HepG2 (cell line): ENCODE measurements around the gene NGFR. TPM values are rescaled to one million over a fixed set of nuclear protein-coding genes. Genes with fewer than 3 reads are reported as not detected.

Experiments
- AHR ChIP-seq: IDR thresholded peaks from 2 replicates; pipeline ENCODE4 v1.6.1; 2018; ENCODE audit warnings: missing genetic modification reagents, missing compliant biosample characterization
- KLF9 ChIP-seq: IDR thresholded peaks from 2 replicates; pipeline ENCODE4 v1.6.1; 2016; ENCODE audit warnings: low read depth
- MEF2D ChIP-seq: sonication (generic); formaldehyde crosslinking; IDR thresholded peaks from 2 replicates; pipeline ENCODE4 v1.5.1; 2020; ENCODE audit warnings: mild to moderate bottlenecking, missing genetic modification reagents
- MLLT10 ChIP-seq: sonication (generic); formaldehyde crosslinking; IDR thresholded peaks from 2 replicates; pipeline ENCODE4 v1.4.0; 2020; ENCODE audit warnings: missing genetic modification reagents
- PAWR ChIP-seq: sonication (generic); formaldehyde crosslinking; IDR thresholded peaks from 2 replicates; pipeline ENCODE4 v1.4.0; 2020; ENCODE audit warnings: missing genetic modification reagents, mild to moderate bottlenecking, borderline replicate concordance
- SIN3A ChIP-seq: IDR thresholded peaks from 2 replicates; pipeline ENCODE4 v1.6.1; 2011; ENCODE audit warnings: low read depth, mild to moderate bottlenecking, control low read depth, low read length, borderline replicate concordance
- SMAD1 ChIP-seq: sonication (generic); formaldehyde crosslinking; IDR thresholded peaks from 2 replicates; pipeline ENCODE4 v1.4.0; 2020; ENCODE audit warnings: missing genetic modification reagents, low read depth, mild to moderate bottlenecking, borderline replicate concordance
- SYNCRIP ChIP-seq: fragments of 200-400 bp; formaldehyde crosslinking; IDR thresholded peaks from 2 replicates; pipeline ENCODE4 v1.6.1; 2018; ENCODE audit warnings: mild to moderate bottlenecking, low read depth, low read length; ENCODE audit not compliant: insufficient read depth
- TERF1 ChIP-seq: sonication (generic); formaldehyde crosslinking; IDR thresholded peaks from 2 replicates; pipeline ENCODE4 v1.8.0; 2022; ENCODE audit warnings: mild to moderate bottlenecking, missing genetic modification reagents, moderate library complexity
- ZBTB33 ChIP-seq: sonication (generic); formaldehyde crosslinking; IDR thresholded peaks from 2 replicates; pipeline ENCODE4 v1.4.0; 2020; ENCODE audit warnings: missing genetic modification reagents
- ZNF142 ChIP-seq: sonication (generic); formaldehyde crosslinking; IDR thresholded peaks from 2 replicates; pipeline ENCODE4 v1.4.0; 2020; ENCODE audit warnings: missing genetic modification reagents
- ZNF720 ChIP-seq: sonication (generic); formaldehyde crosslinking; IDR thresholded peaks from 2 replicates; pipeline ENCODE4 v1.4.0; 2020; ENCODE audit warnings: missing genetic modification reagents
- ZNF766 ChIP-seq: sonication (generic); formaldehyde crosslinking; IDR thresholded peaks from 2 replicates; pipeline ENCODE4 v1.5.0; 2020; ENCODE audit warnings: missing genetic modification reagents, borderline replicate concordance
- ZNF788 ChIP-seq: sonication (generic); formaldehyde crosslinking; IDR thresholded peaks from 2 replicates; pipeline ENCODE4 v1.5.0; 2020; ENCODE audit warnings: mild to moderate bottlenecking, missing genetic modification reagents, borderline replicate concordance
- polyA plus RNA-seq, 8 experiments: library from polyadenylated mRNA; depleted of rRNA in 3 of 8; stranded (reverse) in 7 of 8; unstranded in 1 of 8; fragments of >200 nt; fragmentation: Illumina TruSeq in 4 of 8; extraction: Trizol in 4 of 8; gene quantifications; 2 replicates each; pipeline versions ENCODE4 v1.2.1 to v1.2.3, GENCODE V29; 2011 to 2016; ENCODE audit warnings: low read depth in 4 of 8, missing spikeins in 1 of 8, mixed read lengths in 1 of 8; ENCODE audit not compliant: insufficient read depth in 1 of 8
- total RNA-seq, 5 experiments: library from RNA; depleted of rRNA; stranded (reverse); fragments of >200 nt; fragmentation: Illumina TruSeq; extraction: Trizol; gene quantifications; 2 replicates each; pipeline ENCODE4 v1.2.3, GENCODE V29; 2016; ENCODE audit warnings: low read depth in 1 of 5
- TF ChIP-seq, protein P1 (sequence below): sonication (generic); formaldehyde crosslinking; conservative IDR thresholded peaks from 2 replicates; pipeline ENCODE4 v1.4.0; 2020; ENCODE audit warnings: mild to moderate bottlenecking, missing genetic modification reagents, moderate library complexity

NGFR gene
- total and polyA plus RNA-seq, 2 of the 13 experiments (the other 11 are each of a cell fraction or from before 2014, with no cell fraction given): 1.1 to 1.8 TPM

DNA sequence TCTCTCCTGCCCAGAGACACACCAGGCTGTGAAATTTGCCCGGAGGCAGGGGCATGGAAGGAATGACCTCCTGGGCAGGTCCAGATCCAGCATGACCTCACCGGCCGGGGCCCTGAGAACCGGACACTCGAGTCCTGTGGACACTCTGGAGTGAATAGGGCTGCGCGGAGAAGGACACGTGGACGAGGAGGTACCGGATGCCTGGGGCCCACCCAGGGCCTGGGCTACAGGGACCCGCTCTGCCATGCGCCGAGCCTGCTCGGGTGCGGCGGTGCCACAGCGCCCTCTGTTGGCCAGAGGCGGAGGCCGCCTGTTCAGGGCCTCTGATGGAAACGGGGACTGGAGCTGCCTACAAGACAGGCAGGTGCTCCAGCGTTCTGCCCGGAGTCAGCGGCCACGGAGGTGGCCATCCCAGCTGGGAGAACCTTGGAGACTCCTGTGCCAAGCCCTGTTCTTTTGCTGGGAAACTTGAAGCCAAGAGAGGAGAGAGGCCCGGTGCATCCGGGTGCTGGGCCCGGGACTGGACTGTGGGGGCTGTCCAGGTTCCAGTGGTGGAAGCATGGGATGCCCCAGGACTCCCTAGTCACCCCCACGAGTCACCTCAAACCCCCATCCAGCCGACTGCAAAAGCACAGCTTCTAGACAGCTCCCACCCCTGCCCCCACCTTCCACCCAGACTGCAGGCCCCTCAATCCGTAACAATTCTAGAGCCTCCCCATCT lies 61.3 kb downstream of the NGFR start (continued):
- 0 out of 2 replicates have a peak, but pooled peaks have one; percentile 23 for TF ChIP-seq ZNF142 (CRISPR knock-in tag)
- 0 out of 2 replicates have a peak, but pooled peaks have one; percentile 26 for TF ChIP-seq SIN3A
- TF ChIP-seq SYNCRIP: no peak
- TF ChIP-seq ZNF720 (CRISPR knock-in tag): 0 out of 2 replicates have a peak, but pooled peaks have one; percentile 58
- no peak for TF ChIP-seq MEF2D (CRISPR knock-in tag)
- no peak for TF ChIP-seq ZNF766 (CRISPR knock-in tag)
- peak; percentile 78; the same call in 1 of the 2 replicates for TF ChIP-seq ZNF788 (CRISPR knock-in tag)
- TF ChIP-seq, protein P1, sequence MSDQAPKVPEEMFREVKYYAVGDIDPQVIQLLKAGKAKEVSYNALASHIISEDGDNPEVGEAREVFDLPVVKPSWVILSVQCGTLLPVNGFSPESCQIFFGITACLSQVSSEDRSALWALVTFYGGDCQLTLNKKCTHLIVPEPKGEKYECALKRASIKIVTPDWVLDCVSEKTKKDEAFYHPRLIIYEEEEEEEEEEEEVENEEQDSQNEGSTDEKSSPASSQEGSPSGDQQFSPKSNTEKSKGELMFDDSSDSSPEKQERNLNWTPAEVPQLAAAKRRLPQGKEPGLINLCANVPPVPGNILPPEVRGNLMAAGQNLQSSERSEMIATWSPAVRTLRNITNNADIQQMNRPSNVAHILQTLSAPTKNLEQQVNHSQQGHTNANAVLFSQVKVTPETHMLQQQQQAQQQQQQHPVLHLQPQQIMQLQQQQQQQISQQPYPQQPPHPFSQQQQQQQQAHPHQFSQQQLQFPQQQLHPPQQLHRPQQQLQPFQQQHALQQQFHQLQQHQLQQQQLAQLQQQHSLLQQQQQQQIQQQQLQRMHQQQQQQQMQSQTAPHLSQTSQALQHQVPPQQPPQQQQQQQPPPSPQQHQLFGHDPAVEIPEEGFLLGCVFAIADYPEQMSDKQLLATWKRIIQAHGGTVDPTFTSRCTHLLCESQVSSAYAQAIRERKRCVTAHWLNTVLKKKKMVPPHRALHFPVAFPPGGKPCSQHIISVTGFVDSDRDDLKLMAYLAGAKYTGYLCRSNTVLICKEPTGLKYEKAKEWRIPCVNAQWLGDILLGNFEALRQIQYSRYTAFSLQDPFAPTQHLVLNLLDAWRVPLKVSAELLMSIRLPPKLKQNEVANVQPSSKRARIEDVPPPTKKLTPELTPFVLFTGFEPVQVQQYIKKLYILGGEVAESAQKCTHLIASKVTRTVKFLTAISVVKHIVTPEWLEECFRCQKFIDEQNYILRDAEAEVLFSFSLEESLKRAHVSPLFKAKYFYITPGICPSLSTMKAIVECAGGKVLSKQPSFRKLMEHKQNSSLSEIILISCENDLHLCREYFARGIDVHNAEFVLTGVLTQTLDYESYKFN (CRISPR knock-in tag): no peak; the same call in 1 of the 2 replicates
- TF ChIP-seq ZBTB33 (CRISPR knock-in tag): peak; percentile 71; the same call in 1 of the 2 replicates
- TF ChIP-seq SMAD1 (CRISPR knock-in tag): peak; percentile 100
- TF ChIP-seq PAWR (CRISPR knock-in tag): no peak
- TF ChIP-seq AHR: peak; percentile 81; the same call in 1 of the 2 replicates
- TF ChIP-seq MLLT10: no peak
- no peak for TF ChIP-seq KLF9 (CRISPR knock-in tag)
- TF ChIP-seq TERF1: no peak
